Keratinocyte (primary cell): ENCODE results near the gene ATP13A5. TPM values are rescaled to one million over a fixed set of nuclear protein-coding genes. Genes with fewer than 3 reads are reported as not detected.

ENCODE experiments used
- DNase-seq: peaks from one replicate; pipeline ENCODE4 v3.0.0-alpha.2; 2011; ENCODE audit warnings: low read depth, missing footprints, low spot score
- FAIRE-seq: peaks from 2 replicates; lab custom pipeline; 2011; peaks lifted over from hg19 to GRCh38; lab: Jason Lieb, UNC
- H2AFZ ChIP-seq: 2 replicates; pipeline ENCODE4 v1.6.0; 2012; ENCODE audit warnings: low read length, control low read depth, inconsistent platforms; ENCODE audit not compliant: control insufficient read depth
- H3K27ac ChIP-seq: 2 replicates; pipeline ENCODE4 v1.5.1; 2011; ENCODE audit warnings: low read length; ENCODE audit not compliant: control insufficient read depth, insufficient read depth
- H3K27me3 ChIP-seq: 3 replicates; pipeline ENCODE4 v1.6.0; 2011; ENCODE audit warnings: low read length; ENCODE audit not compliant: control insufficient read depth, insufficient read depth; ENCODE audit errors: extremely low read depth
- H3K36me3 ChIP-seq, 2 experiments: 2 replicates in 1 of 2; 3 replicates in 1 of 2; pipeline ENCODE4 v1.5.1; 2011; ENCODE audit warnings: low read length in 2 of 2, mild to moderate bottlenecking in 1 of 2; ENCODE audit not compliant: control insufficient read depth in 2 of 2, insufficient read depth in 2 of 2; ENCODE audit errors: extremely low read depth in 1 of 2
- H3K4me1 ChIP-seq: 3 replicates; pipeline ENCODE4 v1.5.1; 2011; ENCODE audit warnings: low read length; ENCODE audit not compliant: control insufficient read depth, insufficient read depth; ENCODE audit errors: extremely low read depth
- H3K4me2 ChIP-seq: 3 replicates; pipeline ENCODE4 v1.6.0; 2011; ENCODE audit warnings: low read depth, low read length; ENCODE audit not compliant: control insufficient read depth, insufficient read depth; ENCODE audit errors: extremely low read depth
- H3K4me3 ChIP-seq, 3 experiments: fragments of 200-600 bp in 1 of 3; sonication (generic) in 1 of 3; 2 replicates in 2 of 3; 3 replicates in 1 of 3; pipeline ENCODE4 v1.5.1; 2011 to 2016; ENCODE audit warnings: low read length in 3 of 3, mild to moderate bottlenecking in 3 of 3, control low read depth in 2 of 3, inconsistent platforms in 1 of 3, low read depth in 1 of 3, mixed read lengths in 1 of 3, mixed run types in 1 of 3, moderate library complexity in 1 of 3; ENCODE audit not compliant: control insufficient read depth in 2 of 3, insufficient read depth in 2 of 3; ENCODE audit errors: extremely low read depth in 1 of 3
- H3K79me2 ChIP-seq: 2 replicates; pipeline ENCODE4 v1.6.0; 2012; ENCODE audit warnings: low read length; ENCODE audit not compliant: control insufficient read depth, insufficient read depth
- H3K9ac ChIP-seq: 3 replicates; pipeline ENCODE4 v1.6.0; 2011; ENCODE audit warnings: low read length; ENCODE audit not compliant: control insufficient read depth, insufficient read depth; ENCODE audit errors: extremely low read depth
- H3K9me1 ChIP-seq: 3 replicates; pipeline ENCODE4 v1.6.0; 2011; ENCODE audit warnings: low read length; ENCODE audit not compliant: control insufficient read depth, insufficient read depth; ENCODE audit errors: extremely low read depth
- H3K9me3 ChIP-seq: 2 replicates; pipeline ENCODE4 v1.5.1; 2012; ENCODE audit warnings: low read depth, low read length; ENCODE audit not compliant: control insufficient read depth
- H4K20me1 ChIP-seq: 3 replicates; pipeline ENCODE4 v1.6.0; 2011; ENCODE audit warnings: low read length; ENCODE audit not compliant: control insufficient read depth, insufficient read depth; ENCODE audit errors: extremely low read depth
- EZH2 ChIP-seq: IDR thresholded peaks from one replicate; pipeline ENCODE4 v1.6.1; 2012; ENCODE audit warnings: inconsistent platforms, mild to moderate bottlenecking, low read length, moderate library complexity
- dilution Hi-C: fragments of 300-500 bp; cut with MboI; formaldehyde crosslinking; loops from one replicate; pipeline ENCODE4 v1.7.0; 2020; ENCODE audit warnings: low sequenced_read_pairs; ENCODE audit not compliant: extremely low pct_ligation_motif_present
- polyA minus RNA-seq, 3 experiments: library from RNA; depleted of rRNA, polyadenylated mRNA; stranded (reverse); fragments of >200 nt; gene quantifications; 1 replicate in 1 of 3; 2 replicates in 1 of 3; 3 replicates in 1 of 3; pipeline ENCODE4 v1.2.3, GENCODE V29; 2011
- polyA plus RNA-seq, 5 experiments: library from polyadenylated mRNA; depleted of rRNA in 3 of 5; stranded (reverse) in 3 of 5; stranded (forward) in 1 of 5; unstranded in 1 of 5; fragments of >200 nt; gene quantifications; 1 replicate in 1 of 5; 2 replicates in 3 of 5; 3 replicates in 1 of 5; pipeline versions ENCODE4 v1.2.1 to v1.2.3, GENCODE V29; 2011 to 2012; ENCODE audit warnings: missing spikeins in 2 of 5, low read depth in 1 of 5, low replicate concordance in 1 of 5
- TF ChIP-seq, protein P1 (sequence below), 3 experiments: IDR thresholded peaks in 1 of 3; conservative IDR thresholded peaks in 1 of 3; optimal IDR thresholded peaks in 1 of 3; 2 replicates in 2 of 3; 3 replicates in 1 of 3; pipeline versions ENCODE3 to v1.5.1; 2011; ENCODE audit warnings: low read length in 3 of 3, mild to moderate bottlenecking in 3 of 3, moderate library complexity in 2 of 3, control low read depth in 1 of 3, inconsistent platforms in 1 of 3; ENCODE audit not compliant: insufficient read depth in 2 of 3; ENCODE audit errors: extremely low read depth in 1 of 3

ATP13A5 gene, protein sequence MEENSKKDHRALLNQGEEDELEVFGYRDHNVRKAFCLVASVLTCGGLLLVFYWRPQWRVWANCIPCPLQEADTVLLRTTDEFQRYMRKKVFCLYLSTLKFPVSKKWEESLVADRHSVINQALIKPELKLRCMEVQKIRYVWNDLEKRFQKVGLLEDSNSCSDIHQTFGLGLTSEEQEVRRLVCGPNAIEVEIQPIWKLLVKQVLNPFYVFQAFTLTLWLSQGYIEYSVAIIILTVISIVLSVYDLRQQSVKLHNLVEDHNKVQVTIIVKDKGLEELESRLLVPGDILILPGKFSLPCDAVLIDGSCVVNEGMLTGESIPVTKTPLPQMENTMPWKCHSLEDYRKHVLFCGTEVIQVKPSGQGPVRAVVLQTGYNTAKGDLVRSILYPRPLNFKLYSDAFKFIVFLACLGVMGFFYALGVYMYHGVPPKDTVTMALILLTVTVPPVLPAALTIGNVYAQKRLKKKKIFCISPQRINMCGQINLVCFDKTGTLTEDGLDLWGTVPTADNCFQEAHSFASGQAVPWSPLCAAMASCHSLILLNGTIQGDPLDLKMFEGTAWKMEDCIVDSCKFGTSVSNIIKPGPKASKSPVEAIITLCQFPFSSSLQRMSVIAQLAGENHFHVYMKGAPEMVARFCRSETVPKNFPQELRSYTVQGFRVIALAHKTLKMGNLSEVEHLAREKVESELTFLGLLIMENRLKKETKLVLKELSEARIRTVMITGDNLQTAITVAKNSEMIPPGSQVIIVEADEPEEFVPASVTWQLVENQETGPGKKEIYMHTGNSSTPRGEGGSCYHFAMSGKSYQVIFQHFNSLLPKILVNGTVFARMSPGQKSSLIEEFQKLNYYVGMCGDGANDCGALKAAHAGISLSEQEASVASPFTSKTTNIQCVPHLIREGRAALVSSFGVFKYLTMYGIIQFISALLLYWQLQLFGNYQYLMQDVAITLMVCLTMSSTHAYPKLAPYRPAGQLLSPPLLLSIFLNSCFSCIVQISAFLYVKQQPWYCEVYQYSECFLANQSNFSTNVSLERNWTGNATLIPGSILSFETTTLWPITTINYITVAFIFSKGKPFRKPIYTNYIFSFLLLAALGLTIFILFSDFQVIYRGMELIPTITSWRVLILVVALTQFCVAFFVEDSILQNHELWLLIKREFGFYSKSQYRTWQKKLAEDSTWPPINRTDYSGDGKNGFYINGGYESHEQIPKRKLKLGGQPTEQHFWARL
- polyA plus RNA-seq (not detected in 3 replicates), polyA minus RNA-seq (not detected in 3 replicates)
- polyA plus RNA-seq (2011; ENCODE audit: low read depth) = not detected
- not detected in 2 replicates for polyA plus RNA-seq (2011; cell fraction: cytosol; rRNA removed)
- not detected in 2 replicates for polyA plus RNA-seq (2011; cell fraction: nucleus; rRNA removed)
- 0.04 TPM in 1 of 2 replicates, not detected in the other for polyA plus RNA-seq (2012; ENCODE audit: low replicate concordance)
- not detected for polyA minus RNA-seq (2011; cell fraction: cytosol; rRNA and poly(A)+ RNA removed)
- polyA minus RNA-seq (2011; cell fraction: nucleus; rRNA and poly(A)+ RNA removed) = not detected in 2 replicates

DNA sequence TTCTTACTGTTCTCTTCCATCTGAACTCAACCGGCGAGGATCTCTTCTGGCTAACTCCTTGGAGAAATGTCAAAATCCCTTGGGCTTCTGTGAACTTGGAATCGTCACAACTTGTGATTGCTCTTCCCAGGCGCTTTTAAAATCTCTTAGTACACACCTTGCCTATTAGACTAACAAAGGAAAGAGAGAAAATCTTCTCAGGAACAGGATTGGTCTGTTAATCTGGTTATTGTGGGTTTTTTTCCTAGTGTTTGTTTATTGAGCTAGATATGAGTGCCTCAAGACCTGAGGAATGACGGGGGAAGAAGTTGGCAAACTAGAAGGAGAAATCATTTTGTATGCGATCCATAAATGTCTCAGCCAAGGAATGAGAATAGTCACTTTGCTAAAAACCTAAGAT lies at the start of gene ATP13A5:
Gene ATP13A5, minus strand, starts transcription at position 48 of the 400 bp plus-strand sequence. Its CDS starts 28 bp downstream, at position 20.
- Histone ChIP-seq H4K20me1 (no peaks in the 10 kb centered on the region), H3K27me3 (no peaks in the 10 kb centered on the region), H3K9ac (no peak within 1 kb of the TSS), H3K9me3 (no peaks in the 10 kb centered on the region), H3K4me2 (no peak within 1 kb of the TSS), H3K27ac (no peak within 1 kb of the TSS), H3K4me1 (no peaks in the 10 kb centered on the region), H3K36me3 (no peaks in the 10 kb centered on the region), H2AFZ (no peak within 1 kb of the TSS), H3K4me3 (no peak within 1 kb of the TSS), H3K9me1 (no peaks in the 10 kb centered on the region), H3K79me2 (no peaks in the 10 kb centered on the region)
- TF ChIP-seq, protein P1, sequence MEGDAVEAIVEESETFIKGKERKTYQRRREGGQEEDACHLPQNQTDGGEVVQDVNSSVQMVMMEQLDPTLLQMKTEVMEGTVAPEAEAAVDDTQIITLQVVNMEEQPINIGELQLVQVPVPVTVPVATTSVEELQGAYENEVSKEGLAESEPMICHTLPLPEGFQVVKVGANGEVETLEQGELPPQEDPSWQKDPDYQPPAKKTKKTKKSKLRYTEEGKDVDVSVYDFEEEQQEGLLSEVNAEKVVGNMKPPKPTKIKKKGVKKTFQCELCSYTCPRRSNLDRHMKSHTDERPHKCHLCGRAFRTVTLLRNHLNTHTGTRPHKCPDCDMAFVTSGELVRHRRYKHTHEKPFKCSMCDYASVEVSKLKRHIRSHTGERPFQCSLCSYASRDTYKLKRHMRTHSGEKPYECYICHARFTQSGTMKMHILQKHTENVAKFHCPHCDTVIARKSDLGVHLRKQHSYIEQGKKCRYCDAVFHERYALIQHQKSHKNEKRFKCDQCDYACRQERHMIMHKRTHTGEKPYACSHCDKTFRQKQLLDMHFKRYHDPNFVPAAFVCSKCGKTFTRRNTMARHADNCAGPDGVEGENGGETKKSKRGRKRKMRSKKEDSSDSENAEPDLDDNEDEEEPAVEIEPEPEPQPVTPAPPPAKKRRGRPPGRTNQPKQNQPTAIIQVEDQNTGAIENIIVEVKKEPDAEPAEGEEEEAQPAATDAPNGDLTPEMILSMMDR (optimal IDR thresholded peaks at IDR 0.05 in 1 of 3, IDR thresholded peaks at IDR 0.05 in 1 of 3, conservative IDR thresholded peaks at IDR 0.05 in 1 of 3; ENCODE audit: extremely low read depth in 1 of 3, insufficient read depth in 2 of 3, low read length in 3 of 3) = no peak
- no peak for TF ChIP-seq EZH2
- DNase-seq = no peak
- dilution Hi-C loops = no loop called here
- no peak for FAIRE-seq

- dilution Hi-C loops = no loop called here
- Histone ChIP-seq H3K9me1 (no peaks in the 10 kb centered on the region), H3K4me3 (no peak overlapping the region), H3K4me2 (no peak overlapping the region), H3K79me2 (no peaks in the 10 kb centered on the region), H3K9ac (no peak overlapping the region), H3K4me1 (no peaks in the 10 kb centered on the region), H3K27me3 (no peaks in the 10 kb centered on the region), H4K20me1 (no peaks in the 10 kb centered on the region), H2AFZ (no peak overlapping the region), H3K27ac (no peak overlapping the region), H3K36me3 (no peaks in the 10 kb centered on the region), H3K9me3 (peaks cover 2% of the 10 kb centered on the region)
- no peak for FAIRE-seq
- DNase-seq = no peak
- TF ChIP-seq, protein P1 (optimal IDR thresholded peaks at IDR 0.05 in 1 of 3, IDR thresholded peaks at IDR 0.05 in 1 of 3, conservative IDR thresholded peaks at IDR 0.05 in 1 of 3; ENCODE audit: extremely low read depth in 1 of 3, insufficient read depth in 2 of 3, low read length in 3 of 3) = no peak
- TF ChIP-seq EZH2 = no peak
Observed at GRCh38 chr3:193418576-193419373, 40.2 kb upstream of the ATP13A5 start.
